ENCODE results near the gene ABR. TPM values are rescaled to one million over a fixed set of nuclear protein-coding genes. Genes with fewer than 3 reads are reported as not detected.
A peak's percentile ranks its signal among the peaks of the same experiment; 100 is the strongest.

Gene ABR
- total and polyA plus RNA-seq, 2 of the 13 experiments (the other 11 are each of a cell fraction or from before 2014, with no cell fraction given), result 12.4 to 40.4 TPM

DNA sequence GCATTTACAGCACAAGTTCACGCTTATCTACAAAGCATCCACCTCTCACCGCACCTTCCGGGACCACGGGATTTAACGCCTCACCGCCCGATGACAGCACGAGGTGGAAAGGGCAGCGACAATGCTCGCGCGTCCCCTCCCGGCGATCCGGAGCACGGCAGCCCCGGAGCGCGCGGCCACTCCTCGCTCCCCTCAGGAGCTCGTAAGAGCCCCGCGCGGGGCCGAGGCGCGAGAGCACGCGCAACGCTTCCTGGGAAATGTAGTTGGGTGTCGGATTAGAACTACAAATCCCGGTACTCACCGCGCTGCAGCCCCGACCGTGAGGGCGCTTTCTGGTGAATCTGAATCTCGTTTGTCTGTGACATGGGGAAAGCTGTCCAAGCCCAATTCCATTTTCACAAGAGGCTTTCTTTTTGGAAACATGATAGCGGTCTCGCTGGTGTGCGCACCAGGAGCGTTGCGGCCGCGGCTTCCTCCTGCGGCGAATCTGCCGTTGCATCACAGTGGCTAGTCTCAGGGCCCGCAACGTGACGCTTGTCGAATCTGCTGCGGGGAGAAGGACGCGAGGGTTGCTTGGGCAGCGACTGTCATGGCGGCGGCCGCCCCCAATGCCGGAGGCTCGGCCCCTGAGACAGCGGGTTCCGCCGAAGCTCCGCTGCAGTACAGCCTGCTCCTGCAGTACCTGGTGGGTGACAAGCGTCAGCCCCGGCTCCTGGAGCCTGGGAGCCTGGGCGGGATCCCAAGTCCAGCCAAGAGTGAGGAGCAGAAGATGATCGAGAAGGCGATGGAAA lies 183.0 kb downstream of the ABR start, which contains the start of gene TIMM22 (continued):
- TF ChIP-seq, protein P1, sequence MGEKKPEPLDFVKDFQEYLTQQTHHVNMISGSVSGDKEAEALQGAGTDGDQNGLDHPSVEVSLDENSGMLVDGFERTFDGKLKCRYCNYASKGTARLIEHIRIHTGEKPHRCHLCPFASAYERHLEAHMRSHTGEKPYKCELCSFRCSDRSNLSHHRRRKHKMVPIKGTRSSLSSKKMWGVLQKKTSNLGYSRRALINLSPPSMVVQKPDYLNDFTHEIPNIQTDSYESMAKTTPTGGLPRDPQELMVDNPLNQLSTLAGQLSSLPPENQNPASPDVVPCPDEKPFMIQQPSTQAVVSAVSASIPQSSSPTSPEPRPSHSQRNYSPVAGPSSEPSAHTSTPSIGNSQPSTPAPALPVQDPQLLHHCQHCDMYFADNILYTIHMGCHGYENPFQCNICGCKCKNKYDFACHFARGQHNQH (CRISPR knock-in tag; IDR thresholded peaks at IDR 0.05), result peak; percentile 75
- peak; percentile 87 for TF ChIP-seq ZNF652 (CRISPR knock-in tag; IDR thresholded peaks at IDR 0.05; ENCODE audit: borderline replicate concordance, low read depth)
- TF ChIP-seq SP140L (CRISPR knock-in tag; IDR thresholded peaks at IDR 0.05; ENCODE audit: borderline replicate concordance), result peak; percentile 74; the same call in 1 of the 2 replicates
- TF ChIP-seq, protein P2, sequence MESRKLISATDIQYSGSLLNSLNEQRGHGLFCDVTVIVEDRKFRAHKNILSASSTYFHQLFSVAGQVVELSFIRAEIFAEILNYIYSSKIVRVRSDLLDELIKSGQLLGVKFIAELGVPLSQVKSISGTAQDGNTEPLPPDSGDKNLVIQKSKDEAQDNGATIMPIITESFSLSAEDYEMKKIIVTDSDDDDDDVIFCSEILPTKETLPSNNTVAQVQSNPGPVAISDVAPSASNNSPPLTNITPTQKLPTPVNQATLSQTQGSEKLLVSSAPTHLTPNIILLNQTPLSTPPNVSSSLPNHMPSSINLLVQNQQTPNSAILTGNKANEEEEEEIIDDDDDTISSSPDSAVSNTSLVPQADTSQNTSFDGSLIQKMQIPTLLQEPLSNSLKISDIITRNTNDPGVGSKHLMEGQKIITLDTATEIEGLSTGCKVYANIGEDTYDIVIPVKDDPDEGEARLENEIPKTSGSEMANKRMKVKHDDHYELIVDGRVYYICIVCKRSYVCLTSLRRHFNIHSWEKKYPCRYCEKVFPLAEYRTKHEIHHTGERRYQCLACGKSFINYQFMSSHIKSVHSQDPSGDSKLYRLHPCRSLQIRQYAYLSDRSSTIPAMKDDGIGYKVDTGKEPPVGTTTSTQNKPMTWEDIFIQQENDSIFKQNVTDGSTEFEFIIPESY (CRISPR knock-in tag; IDR thresholded peaks at IDR 0.05), result peak; percentile 82
- no peak for TF ChIP-seq PAF1 (CRISPR knock-in tag; IDR thresholded peaks at IDR 0.05)
- TF ChIP-seq NR3C1 (CRISPR knock-in tag; IDR thresholded peaks at IDR 0.05), result no peak
- TF ChIP-seq ZNF451 (CRISPR knock-in tag; IDR thresholded peaks at IDR 0.05), result no peak
- TF ChIP-seq, protein P3, sequence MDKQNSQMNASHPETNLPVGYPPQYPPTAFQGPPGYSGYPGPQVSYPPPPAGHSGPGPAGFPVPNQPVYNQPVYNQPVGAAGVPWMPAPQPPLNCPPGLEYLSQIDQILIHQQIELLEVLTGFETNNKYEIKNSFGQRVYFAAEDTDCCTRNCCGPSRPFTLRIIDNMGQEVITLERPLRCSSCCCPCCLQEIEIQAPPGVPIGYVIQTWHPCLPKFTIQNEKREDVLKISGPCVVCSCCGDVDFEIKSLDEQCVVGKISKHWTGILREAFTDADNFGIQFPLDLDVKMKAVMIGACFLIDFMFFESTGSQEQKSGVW (CRISPR knock-in tag; IDR thresholded peaks at IDR 0.05; ENCODE audit: borderline replicate concordance), result peak; percentile 86; the same call in 1 of the 2 replicates
- peak; percentile 70 for TF ChIP-seq TEAD3 (CRISPR knock-in tag; optimal IDR thresholded peaks at IDR 0.05; ENCODE audit: borderline replicate concordance)
- TF ChIP-seq, protein P4, sequence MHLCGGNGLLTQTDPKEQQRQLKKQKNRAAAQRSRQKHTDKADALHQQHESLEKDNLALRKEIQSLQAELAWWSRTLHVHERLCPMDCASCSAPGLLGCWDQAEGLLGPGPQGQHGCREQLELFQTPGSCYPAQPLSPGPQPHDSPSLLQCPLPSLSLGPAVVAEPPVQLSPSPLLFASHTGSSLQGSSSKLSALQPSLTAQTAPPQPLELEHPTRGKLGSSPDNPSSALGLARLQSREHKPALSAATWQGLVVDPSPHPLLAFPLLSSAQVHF (CRISPR knock-in tag; IDR thresholded peaks at IDR 0.05), result peak; percentile 89
- TF ChIP-seq RAD51 (IDR thresholded peaks at IDR 0.05; ENCODE audit: borderline replicate concordance), result no peak
- no peak for TF ChIP-seq ARNT (IDR thresholded peaks at IDR 0.05)
- TF ChIP-seq, protein P5, sequence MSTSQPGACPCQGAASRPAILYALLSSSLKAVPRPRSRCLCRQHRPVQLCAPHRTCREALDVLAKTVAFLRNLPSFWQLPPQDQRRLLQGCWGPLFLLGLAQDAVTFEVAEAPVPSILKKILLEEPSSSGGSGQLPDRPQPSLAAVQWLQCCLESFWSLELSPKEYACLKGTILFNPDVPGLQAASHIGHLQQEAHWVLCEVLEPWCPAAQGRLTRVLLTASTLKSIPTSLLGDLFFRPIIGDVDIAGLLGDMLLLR (CRISPR knock-in tag; IDR thresholded peaks at IDR 0.05), result peak; percentile 66; the same call in 1 of the 2 replicates
- TF ChIP-seq NCOA5 (CRISPR knock-in tag; IDR thresholded peaks at IDR 0.05), result no peak
- no peak for TF ChIP-seq SCMH1 (CRISPR knock-in tag; IDR thresholded peaks at IDR 0.05; ENCODE audit: borderline replicate concordance)
- TF ChIP-seq, protein P6, sequence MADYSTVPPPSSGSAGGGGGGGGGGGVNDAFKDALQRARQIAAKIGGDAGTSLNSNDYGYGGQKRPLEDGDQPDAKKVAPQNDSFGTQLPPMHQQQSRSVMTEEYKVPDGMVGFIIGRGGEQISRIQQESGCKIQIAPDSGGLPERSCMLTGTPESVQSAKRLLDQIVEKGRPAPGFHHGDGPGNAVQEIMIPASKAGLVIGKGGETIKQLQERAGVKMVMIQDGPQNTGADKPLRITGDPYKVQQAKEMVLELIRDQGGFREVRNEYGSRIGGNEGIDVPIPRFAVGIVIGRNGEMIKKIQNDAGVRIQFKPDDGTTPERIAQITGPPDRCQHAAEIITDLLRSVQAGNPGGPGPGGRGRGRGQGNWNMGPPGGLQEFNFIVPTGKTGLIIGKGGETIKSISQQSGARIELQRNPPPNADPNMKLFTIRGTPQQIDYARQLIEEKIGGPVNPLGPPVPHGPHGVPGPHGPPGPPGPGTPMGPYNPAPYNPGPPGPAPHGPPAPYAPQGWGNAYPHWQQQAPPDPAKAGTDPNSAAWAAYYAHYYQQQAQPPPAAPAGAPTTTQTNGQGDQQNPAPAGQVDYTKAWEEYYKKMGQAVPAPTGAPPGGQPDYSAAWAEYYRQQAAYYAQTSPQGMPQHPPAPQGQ (CRISPR knock-in tag; IDR thresholded peaks at IDR 0.05; ENCODE audit: borderline replicate concordance), result 0 out of 2 replicates have a peak, but pooled peaks have one; percentile 48
- TF ChIP-seq, protein P7, sequence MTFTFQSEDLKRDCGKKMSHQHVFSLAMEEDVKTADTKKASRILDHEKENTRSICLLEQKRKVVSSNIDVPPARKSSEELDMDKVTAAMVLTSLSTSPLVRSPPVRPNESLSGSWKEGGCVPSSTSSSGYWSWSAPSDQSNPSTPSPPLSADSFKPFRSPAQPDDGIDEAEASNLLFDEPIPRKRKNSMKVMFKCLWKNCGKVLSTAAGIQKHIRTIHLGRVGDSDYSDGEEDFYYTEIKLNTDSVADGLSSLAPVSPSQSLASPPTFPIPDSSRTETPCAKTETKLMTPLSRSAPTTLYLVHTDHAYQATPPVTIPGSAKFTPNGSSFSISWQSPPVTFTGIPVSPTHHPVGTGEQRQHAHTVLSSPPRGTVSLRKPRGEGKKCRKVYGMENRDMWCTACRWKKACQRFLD (CRISPR knock-in tag; IDR thresholded peaks at IDR 0.05; ENCODE audit: borderline replicate concordance), result peak; percentile 51; the same call in 1 of the 2 replicates
- no peak for TF ChIP-seq ZNF720 (CRISPR knock-in tag; IDR thresholded peaks at IDR 0.05)
